Uterus (tissue), 2 donors: ENCODE measurements around the gene GABRR1.

ENCODE experiments used
- POLR2A ChIP-seq, 2 donors: fragments of 450-650 bp; IDR thresholded peaks; one replicate each; pipeline ENCODE4 v1.6.1; 2016; ENCODE audit warnings: antibody characterized with exemption in 2 of 2, mild to moderate bottlenecking in 1 of 2, moderate library complexity in 1 of 2
- TF ChIP-seq, protein P1 (sequence below), 4 experiments: fragments of 200-600 bp in 2 of 4; fragments of 450-650 bp in 2 of 4; sonication (generic) in 2 of 4; IDR thresholded peaks; one replicate each; pipeline ENCODE4 v1.5.1; 2016 to 2019; ENCODE audit warnings: antibody characterized with exemption in 4 of 4, mild to moderate bottlenecking in 2 of 4, moderate library complexity in 1 of 4

DNA sequence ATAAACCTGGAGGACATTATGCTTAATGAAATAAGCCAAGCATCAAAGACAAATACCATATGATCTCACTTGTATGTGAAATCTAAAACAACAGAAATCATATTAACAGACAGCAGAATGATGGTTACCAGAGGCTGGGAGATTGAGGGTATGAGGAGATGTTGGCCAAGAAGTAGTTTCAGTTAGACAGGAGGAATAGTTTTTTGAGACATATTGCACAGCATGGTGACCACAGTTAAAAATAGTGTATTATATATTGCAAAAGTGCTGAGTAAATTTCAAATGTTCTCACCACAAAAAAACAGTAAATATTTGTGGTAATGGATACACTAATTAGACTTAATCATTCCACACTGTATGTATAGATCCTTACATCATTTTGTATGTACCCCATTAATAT lies 1.8 kb downstream of the GABRR1 start:
- TF ChIP-seq POLR2A (IDR thresholded peaks at IDR 0.05), result no peak
- TF ChIP-seq, protein P1, sequence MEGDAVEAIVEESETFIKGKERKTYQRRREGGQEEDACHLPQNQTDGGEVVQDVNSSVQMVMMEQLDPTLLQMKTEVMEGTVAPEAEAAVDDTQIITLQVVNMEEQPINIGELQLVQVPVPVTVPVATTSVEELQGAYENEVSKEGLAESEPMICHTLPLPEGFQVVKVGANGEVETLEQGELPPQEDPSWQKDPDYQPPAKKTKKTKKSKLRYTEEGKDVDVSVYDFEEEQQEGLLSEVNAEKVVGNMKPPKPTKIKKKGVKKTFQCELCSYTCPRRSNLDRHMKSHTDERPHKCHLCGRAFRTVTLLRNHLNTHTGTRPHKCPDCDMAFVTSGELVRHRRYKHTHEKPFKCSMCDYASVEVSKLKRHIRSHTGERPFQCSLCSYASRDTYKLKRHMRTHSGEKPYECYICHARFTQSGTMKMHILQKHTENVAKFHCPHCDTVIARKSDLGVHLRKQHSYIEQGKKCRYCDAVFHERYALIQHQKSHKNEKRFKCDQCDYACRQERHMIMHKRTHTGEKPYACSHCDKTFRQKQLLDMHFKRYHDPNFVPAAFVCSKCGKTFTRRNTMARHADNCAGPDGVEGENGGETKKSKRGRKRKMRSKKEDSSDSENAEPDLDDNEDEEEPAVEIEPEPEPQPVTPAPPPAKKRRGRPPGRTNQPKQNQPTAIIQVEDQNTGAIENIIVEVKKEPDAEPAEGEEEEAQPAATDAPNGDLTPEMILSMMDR (IDR thresholded peaks at IDR 0.05), result no peak
